D721Med (cell line): ENCODE results near the gene DIP2C.

Experiments
- DNase-seq: peaks from one replicate; pipeline ENCODE4 v3.0.0; 2011; ENCODE audit warnings: low spot score; ENCODE audit not compliant: insufficient read length
- FAIRE-seq: peaks from 2 replicates; lab custom pipeline; 2011; peaks lifted over from hg19 to GRCh38; lab: Jason Lieb, UNC
- TF ChIP-seq, protein P1 (sequence below): IDR thresholded peaks from 2 replicates; pipeline ENCODE4 v1.5.1; 2012; ENCODE audit warnings: mild to moderate bottlenecking, control low read depth; ENCODE audit not compliant: insufficient read depth; ENCODE audit errors: missing control alignments

Gene DIP2C

DNA sequence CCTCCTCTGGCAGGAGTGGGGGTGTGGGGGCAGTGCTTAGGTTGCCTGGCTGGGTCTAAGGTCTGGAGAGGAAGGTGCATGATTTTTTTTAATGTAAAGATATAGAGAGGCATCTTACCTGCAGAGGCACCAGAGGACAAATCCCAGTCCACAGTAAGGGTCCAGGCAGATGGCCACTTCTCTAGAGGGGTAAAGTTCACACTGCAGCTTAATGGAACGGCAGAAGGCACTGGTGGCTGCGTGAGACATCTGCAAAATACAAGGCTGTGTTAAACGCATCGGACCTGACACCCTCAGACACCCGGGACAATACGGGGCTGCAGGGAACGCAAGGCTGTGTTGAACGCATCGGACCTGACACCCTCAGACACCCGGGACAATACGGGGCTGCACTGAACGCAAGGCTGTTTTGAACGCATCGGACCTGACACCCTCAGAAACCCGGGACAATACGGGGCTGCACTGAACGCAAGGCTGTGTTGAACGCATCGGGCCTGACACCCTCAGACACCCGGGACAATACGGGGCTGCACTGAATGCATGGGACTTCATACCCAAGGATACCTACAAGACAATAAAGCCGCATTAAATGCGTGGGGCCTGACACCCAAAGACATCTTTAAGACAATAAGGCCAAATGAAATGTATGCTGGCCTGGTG, 348.3 kb downstream of the DIP2C start:
- no peak for DNase-seq
- FAIRE-seq = no peak
- TF ChIP-seq, protein P1, sequence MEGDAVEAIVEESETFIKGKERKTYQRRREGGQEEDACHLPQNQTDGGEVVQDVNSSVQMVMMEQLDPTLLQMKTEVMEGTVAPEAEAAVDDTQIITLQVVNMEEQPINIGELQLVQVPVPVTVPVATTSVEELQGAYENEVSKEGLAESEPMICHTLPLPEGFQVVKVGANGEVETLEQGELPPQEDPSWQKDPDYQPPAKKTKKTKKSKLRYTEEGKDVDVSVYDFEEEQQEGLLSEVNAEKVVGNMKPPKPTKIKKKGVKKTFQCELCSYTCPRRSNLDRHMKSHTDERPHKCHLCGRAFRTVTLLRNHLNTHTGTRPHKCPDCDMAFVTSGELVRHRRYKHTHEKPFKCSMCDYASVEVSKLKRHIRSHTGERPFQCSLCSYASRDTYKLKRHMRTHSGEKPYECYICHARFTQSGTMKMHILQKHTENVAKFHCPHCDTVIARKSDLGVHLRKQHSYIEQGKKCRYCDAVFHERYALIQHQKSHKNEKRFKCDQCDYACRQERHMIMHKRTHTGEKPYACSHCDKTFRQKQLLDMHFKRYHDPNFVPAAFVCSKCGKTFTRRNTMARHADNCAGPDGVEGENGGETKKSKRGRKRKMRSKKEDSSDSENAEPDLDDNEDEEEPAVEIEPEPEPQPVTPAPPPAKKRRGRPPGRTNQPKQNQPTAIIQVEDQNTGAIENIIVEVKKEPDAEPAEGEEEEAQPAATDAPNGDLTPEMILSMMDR = no peak

DNA sequence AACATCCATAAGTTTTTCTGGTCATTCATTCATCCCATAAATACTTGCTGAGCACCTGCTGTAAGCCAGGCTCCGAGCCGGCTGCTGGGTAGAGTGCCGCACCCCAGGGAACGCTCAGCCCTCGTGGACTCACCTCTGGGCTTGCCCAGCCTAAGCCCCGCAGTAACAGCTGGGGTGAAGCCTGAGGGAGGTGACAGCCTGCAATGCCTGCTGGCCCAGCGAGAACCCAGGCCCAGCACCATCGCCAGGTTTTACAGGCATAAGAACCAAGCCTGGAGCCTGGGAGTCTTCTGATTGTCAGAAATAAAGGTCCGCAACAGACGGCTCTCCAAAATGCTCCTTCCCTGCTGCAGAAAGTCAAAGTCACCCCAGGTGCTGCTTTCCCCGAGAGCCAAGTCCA, 348.8 kb downstream of the DIP2C start:
- TF ChIP-seq, protein P1 = no peak
- FAIRE-seq (no peak), DNase-seq (no peak)

DNA sequence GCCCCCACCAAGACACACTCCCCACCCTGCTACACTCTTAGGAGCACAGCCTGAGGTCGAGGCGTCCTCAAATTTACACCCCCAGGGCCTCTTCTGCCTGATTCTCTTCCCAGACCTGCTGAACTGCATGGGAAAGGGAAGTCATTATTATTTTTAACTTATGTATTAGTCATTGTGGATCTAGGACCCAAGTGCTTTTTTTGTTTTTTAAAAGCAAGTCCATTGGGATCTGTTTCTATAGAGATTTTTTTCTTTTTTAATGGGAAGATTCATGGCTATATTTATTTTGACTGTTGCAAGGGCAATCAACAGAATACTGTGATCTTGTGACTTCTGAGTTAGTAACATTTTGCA, 350.5 kb downstream of the DIP2C start:
- TF ChIP-seq, protein P1 = no peak
- DNase-seq (no peak), FAIRE-seq (no peak)

DNA sequence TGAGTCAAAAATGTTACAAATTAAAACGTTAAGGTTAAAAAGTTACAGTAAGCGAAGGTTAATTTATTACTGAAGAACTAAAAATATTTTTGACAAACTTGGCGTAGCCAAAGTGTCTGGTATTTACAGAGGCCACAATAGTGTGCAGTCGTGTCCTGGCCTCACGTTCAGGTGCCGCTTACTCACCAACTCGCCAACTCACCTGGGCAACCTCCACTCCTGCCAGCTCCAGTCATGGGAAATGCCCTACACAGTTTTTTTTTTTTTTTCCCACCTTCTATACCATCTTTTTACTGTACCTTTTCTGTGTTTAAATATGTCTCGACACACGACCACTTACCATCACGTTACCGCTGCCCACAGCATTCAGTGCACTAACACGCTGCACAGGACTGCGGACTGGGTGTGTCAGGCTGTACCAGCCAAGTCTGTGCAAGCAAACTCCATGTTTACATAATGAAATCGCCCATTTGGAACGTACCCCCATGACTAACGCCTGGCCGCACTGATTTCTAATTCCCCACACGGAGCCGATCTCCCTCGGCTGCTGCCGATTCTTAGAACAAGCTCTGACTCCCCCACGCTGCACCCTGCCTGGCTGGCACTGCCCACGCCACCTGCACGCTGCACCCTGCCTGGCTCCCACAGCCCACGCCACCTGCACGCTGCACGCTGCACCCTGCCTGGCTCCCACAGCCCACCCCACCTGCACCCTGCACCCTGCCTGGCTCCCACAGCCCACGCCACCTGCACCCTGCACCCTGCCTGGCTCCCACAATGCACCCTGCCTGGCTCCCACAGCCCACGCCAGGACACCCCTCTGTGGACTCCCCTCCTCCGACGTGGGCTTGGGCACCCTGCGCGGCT, 351.1 kb downstream of the DIP2C start:
- DNase-seq (no peak), FAIRE-seq (no peak)
- TF ChIP-seq, protein P1 = no peak

DNA sequence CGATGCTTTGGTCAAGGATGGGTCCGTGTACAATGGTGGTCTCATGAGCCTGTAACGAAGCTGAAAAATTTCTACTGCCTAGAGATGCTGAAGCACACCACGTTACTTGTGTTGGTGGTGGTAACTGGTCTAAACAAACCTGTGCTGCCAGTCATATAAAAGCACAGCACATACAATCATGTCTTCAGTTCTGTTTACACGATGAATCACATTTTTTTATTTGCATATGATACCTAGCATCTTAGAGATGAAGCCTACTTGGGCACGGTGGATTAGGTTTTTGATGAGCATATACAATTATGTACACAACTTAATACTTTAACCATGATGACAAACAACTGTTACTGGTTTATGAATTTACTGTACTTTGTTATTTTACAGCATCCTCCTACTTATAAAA, 353.2 kb downstream of the DIP2C start:
- FAIRE-seq (no peak), DNase-seq (no peak)
- TF ChIP-seq, protein P1 = no peak

DNA sequence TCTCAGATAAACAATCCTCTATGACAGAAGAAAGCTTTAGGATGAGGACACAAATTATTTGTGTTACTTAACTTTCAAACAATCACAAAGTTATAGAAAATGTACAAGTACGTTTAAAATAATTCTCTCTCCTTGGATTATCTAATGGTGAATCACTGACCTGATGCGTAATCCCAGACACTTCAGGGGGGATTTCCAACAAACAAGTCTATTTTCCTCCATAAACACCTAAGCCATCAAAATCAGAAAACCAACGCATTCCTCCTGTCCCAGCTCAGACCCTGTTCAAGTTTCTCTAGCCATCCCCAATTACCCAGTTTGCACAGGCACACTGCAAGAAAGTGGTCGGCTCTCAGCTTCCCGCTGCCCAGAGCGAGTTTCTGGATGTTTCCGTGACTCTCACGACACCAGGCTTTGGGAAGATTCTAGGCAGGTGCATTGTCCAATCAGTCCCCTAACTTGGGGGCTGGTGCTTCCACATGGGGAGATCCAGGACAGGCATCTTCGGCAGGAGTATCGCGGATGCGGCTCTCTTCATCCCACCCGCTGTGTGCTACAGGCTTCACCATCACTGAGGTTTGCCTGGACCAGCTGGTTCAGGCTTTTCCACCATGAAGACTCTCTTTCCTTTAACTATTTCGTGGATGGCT, 354.2 kb downstream of the DIP2C start:
- no peak for FAIRE-seq

More for the DNA sequence above, 354.2 kb downstream of the DIP2C start:
- TF ChIP-seq, protein P1 = no peak
- DNase-seq = no peak
